NCI-H2107 treated with DMSO at 0.1 percent for 48 hours (cell line): ENCODE data around the gene UGGT2.
"Not testable (repeated sequence)": the region's sequence is repeated elsewhere in the genome, so short reads cannot be mapped to it uniquely, and the experiment has no call there.

Experiments
- DNase-seq: peaks from one replicate; lab custom pipeline; 2025; ENCODE audit not compliant: unreplicated experiment; lab: John Stamatoyannopoulos, UW

The UGGT2 gene

DNA sequence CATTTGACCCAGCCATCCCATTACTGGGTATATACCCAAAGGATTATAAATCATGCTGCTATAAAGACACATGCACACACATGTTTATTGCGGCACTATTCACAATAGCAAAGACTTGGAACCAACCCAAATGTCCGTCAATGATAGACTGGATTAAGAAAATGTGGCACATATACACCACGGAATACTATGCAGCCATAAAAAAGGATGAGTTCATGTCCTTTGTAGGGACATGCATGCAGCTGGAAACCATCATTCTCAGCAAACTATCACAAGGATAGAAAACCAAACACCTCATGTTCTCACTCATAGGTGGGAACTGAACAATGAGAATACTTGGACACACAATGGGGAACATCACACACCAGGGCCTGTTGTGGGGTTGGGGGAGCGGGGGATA, 2.2 kb downstream of the UGGT2 start:
- not testable (repeated sequence) for DNase-seq

DNA sequence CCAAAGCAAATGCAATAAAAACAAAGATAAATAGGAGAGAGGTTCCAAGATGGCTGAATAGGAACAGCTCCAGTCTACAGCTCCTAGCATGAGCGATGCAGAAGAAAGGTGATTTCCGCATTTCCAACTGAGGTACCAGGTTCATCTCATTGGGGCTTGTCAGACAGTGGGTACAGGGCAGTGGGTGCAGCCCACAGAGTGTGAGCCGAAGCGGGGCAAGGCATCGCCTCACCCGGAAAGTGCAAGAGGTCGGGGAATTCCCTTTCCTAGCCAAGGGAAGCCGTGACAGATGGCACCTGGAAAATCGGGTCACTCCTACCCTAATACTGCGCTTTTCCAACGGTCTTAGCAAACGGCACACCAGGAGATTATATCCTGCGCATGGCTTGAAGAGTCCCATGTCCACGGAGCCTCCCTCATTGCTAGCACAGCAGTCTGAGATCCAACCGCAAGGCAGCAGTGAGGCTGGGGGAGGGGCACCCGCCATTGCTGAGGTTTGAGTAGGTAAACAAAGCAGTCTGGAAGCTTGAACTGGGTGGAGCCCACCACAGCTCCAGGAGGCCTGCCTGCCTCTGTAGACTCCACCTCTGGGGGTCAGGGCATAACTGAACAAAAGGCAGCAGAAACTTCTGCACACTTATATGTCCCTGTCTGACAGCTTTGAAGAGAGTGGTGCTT, 6.6 kb downstream of the UGGT2 start:
- DNase-seq = not testable (repeated sequence)

DNA sequence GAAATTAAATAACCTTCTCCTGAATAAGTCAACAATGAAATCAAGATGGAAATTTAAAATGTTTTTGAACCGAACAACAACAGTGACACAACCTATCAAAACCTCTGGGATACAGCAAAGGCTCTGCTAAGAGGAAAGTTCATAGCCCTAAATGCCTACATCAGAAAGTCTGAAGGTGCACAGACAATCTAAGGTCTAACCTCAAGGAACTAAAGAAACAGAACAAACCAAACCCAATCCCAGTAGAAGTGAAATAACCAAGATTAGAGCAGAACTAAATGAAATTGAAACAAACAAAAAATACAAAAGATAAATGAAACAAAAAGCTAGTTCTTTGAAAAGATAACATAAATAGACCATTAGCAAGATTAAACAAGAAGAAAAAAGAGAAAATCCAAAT, 9.0 kb downstream of the UGGT2 start:
- no peak for DNase-seq

- DNase-seq = no peak
These were observed 11.7 kb downstream of the UGGT2 start for GRCh38 chr13:96041326-96042110.

GRCh38 chr13:96036515-96036914, 16.7 kb downstream of the UGGT2 start:
- no peak for DNase-seq

DNA sequence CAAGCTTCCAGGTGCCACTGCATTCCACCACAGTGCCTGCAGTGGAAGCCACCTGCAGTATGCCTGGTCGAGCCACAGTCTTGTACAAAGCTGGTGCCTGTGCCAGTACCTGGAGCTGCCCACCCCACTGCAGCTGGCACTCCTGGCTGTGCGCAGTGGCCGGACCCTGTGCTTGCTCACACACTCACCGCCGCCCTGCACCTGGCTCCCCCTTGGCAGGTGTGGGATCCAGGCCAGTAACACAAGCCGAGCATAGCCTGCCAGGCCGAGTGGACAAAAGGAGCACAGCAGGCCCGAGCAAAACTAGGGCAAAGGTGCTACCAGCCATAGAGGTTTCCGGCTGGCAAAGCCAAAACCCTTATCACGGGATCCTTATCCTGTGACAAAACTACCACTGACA, 18.5 kb downstream of the UGGT2 start:
- no peak for DNase-seq

DNA sequence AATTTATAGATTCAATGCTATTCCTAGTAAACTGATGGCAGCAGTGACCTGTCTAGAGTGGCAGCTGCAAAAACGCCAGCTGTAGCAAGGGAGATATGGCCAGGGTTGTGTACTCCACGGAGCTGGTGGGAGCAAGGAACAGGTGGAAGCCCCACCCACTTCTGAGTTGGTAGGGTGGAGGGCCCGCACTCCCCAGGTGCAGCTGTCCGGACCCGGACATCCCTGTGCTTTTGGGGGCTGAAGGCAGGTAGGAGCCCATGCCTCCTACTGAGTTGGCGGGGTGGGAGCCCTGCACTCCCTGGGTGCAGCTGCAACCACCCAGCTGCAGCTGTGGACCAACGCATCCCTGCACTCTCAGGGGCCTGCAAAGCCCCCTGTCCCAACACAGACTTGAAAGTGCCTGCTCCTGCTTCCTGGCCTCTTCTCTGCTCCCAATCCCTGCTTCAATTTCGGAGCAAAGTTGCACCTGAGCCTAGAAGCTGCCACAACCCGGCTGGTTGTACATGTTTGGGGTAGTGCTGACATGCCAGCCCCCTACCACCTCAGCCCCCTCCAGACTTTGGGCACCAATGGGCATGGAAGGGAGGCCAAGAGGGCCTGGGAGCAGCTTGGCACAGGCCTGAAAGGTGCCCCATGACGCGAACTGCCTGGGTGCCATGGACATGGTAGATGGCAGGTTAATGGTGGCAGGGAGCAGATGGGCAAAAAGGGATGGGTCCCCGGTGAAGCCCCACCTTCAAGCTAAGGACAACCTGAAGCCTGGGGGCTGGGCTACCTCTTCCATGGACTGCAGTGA, 19.8 kb downstream of the UGGT2 start:
- no peak for DNase-seq

GRCh38 chr13:96032717-96033116, 20.5 kb downstream of the UGGT2 start:
- no peak for DNase-seq

DNA sequence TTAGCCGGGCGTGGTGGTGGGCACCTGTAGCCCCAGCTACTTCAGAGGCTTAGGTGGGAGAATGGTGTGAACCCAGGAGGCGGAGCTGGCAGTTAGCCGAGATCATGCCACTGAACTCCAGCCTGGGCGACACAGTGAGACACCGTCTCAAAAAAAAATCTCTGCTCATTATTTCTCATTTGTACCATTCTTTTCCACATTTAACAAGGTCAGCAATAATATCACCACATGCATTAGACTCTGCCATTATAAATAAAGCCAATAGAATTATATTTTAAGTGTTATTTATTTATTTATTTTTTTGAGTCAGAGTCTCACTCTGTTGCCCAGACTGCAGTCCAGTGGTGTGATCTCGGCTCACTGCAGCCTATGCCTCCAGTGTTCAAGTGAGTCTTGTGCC, 24.2 kb downstream of the UGGT2 start:
- DNase-seq = no peak

DNA sequence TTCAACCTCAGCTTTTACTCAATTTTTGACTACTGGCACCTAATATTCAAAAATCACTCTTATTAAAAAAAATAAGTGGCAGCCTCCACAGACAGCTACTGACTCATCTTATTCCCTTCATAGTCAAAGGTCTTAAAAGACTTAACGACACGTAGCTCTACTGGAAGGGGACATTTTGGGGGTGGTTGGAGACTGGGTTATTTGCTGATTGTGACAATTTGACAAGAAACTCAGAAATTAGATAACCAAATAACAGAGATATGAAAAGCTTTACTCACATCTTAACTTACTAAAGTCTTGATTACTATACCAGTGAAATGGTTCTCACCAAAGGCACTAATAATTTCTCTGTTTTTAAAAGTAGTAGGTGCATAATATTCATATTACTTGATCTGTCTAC, 25.7 kb downstream of the UGGT2 start:
- no peak for DNase-seq

DNA sequence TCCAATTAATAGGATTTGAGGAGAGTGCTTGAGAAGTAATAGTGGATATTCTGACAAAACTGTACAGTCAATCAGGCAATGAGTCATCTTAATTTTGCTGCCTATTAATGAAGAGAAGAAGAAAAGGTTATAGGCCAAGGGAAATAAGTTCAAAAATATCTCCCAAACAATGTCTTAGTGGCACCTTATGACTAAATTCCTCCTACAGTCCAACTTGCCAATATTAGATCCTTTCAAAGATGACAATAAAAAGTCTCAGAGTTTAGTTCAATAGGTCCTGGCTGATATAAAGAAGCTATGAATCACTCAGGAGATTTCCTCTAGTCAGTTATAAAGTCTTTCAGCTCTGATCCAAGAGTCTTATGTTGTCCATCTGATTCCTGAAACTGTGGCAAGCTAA, 27.9 kb downstream of the UGGT2 start:
- DNase-seq = no peak

DNA sequence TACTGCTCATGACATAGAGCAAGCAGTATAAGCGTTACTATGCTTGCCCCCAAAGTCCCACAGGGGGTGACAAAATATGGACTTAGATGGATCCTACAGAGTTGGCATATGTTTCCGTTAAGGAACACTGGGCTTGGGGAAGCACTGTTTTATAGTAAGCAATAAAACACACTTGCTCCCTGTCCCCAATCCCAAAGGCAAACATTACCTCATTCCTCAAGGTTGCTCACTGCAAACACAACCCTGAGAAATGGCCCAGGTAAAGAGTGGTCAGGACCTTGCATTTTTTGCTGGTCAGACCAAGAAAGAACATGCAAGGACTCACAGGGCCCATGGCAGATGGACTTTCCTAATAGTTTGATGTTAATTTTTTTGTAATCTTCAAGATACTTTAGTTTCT, 32.3 kb downstream of the UGGT2 start:
- DNase-seq = no peak

DNA sequence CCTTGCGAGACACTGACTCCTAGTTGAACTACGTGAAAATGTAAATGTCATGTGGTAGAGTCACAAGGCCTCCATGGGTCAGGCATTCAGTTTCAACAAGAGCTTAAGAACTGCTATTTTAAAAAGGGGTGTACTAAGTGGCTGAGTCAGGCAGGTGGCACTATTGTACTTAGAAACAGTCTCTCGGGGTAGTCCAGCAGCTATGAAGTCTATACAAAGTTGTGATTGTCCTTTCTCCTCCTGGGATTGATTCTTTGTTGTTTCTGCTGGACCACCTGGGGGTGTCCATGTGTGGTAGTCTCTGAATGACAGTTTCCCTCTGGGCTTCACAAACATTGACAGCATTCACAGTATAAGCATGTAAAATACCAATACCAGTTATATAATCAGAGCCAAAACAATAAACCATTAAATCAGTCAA, 33.0 kb downstream of the UGGT2 start:
- DNase-seq = peak; percentile 72

DNA sequence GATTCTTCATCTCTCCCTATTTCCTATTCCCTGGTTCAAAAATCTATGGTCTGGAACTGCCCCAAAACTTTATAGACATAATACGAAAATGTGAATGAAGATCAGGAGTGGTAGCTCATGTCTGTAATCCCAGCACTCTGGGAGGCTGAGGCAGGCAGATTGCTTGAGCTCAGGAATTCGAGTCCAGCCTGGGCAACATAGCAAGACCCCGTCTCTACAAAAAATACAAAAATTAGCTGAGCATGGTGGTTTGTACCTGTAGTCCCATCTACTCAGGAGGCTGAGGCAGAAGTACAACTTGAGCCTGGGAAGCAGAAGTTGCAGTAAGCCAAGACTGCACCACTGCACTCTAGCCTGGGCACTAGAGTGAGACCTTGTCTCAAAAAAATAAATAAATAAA, 35.1 kb downstream of the UGGT2 start:
- no peak for DNase-seq

GRCh38 chr13:96011291-96011872, 41.8 kb downstream of the UGGT2 start:
- no peak for DNase-seq

- no peak for DNase-seq
These were observed 49.9 kb downstream of the UGGT2 start for GRCh38 chr13:96003304-96003703.

GRCh38 chr13:96002322-96003131, 50.7 kb downstream of the UGGT2 start:
- no peak for DNase-seq

GRCh38 chr13:96000069-96000468, 53.1 kb downstream of the UGGT2 start:
- DNase-seq = no peak

DNA sequence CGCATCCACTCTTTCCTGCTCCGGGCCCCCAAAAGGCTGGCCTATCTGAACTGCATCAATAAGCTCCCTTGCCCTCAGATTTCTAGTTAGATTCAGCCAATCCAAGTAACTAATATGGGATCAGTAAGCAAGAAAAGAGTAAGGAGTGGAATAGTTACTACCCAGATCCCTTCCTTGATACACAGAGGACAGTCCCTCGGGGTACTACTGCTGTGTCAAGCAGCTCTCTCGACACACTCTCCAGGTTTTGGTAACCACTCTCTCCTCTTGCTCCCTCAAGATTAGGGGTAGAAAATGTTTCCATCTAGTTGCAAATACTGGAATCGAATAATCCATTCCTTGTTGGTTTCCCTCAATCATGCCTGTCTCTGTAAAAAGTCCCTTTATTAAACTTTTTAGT, 65.4 kb downstream of the UGGT2 start:
- DNase-seq = no peak

GRCh38 chr13:95982144-95982543, 71.1 kb downstream of the UGGT2 start:
- no peak for DNase-seq

DNA sequence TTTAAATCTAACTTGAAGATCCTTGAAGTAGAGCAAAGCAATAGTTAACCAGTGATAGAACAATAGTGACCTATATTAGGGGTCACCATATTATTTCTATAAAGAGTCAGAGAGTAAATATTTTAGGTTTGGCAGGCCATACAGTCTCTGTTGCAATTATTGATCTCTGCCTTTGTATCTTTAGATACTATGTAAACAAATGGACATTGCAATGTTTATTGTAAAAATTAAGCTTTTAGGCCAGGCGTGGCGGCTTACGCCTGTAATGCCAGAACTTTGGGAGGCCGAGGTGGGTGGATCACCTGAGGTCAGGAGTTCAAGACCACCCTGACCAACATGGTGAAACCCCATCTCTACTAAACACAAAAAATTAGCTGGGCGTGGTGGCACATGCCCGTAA, 80.5 kb downstream of the UGGT2 start:
- not testable (repeated sequence) for DNase-seq
